HEK293T (cell line): ENCODE results near the gene ZMIZ1.
A peak's percentile ranks its signal among the peaks of the same experiment; 100 is the strongest.

Source experiments
- CTCF ChIA-PET: fragments of 350-600 bp; formaldehyde crosslinking; extraction: SDS; loops from one replicate; lab custom pipeline; 2021; ENCODE audit warnings: antibody characterized with exemption, inconsistent platforms; lab: Yijun Ruan, JAX
- POLR2A ChIA-PET: fragments of 350-600 bp; formaldehyde crosslinking; extraction: SDS; loops from one replicate; lab custom pipeline; 2020; ENCODE audit warnings: antibody characterized with exemption, inconsistent platforms; lab: Yijun Ruan, JAX
- DNase-seq: peaks from one replicate; pipeline ENCODE4 v3.0.0; 2012; ENCODE audit warnings: mixed read lengths; ENCODE audit errors: extremely low spot score
- ARNT ChIP-seq: fragments of 450-650 bp; IDR thresholded peaks from 2 replicates; pipeline ENCODE4 v1.6.1; 2017; ENCODE audit warnings: mild to moderate bottlenecking
- BHLHE40 ChIP-seq: fragments of 450-650 bp; IDR thresholded peaks from 2 replicates; pipeline ENCODE4 v1.6.1; 2016; ENCODE audit warnings: mild to moderate bottlenecking, moderate library complexity, borderline replicate concordance
- CTBP1 ChIP-seq: fragments of 450-650 bp; IDR thresholded peaks from 2 replicates; pipeline ENCODE4 v1.6.1; 2016; ENCODE audit warnings: borderline replicate concordance
- ELF4 ChIP-seq: fragments of 450-650 bp; IDR thresholded peaks from 2 replicates; pipeline ENCODE4 v1.6.1; 2017; ENCODE audit warnings: antibody characterized with exemption
- FOXA1 ChIP-seq: fragments of 450-650 bp; IDR thresholded peaks from 2 replicates; pipeline ENCODE4 v1.6.1; 2016; ENCODE audit warnings: mild to moderate bottlenecking
- FOXM1 ChIP-seq: fragments of 450-650 bp; IDR thresholded peaks from 2 replicates; pipeline ENCODE4 v1.6.1; 2017; ENCODE audit warnings: mild to moderate bottlenecking, borderline replicate concordance
- HDGF ChIP-seq: fragments of 450-650 bp; IDR thresholded peaks from 2 replicates; pipeline ENCODE4 v1.6.1; 2017; ENCODE audit warnings: antibody characterized with exemption, borderline replicate concordance
- L3MBTL2 ChIP-seq: fragments of 450-650 bp; conservative IDR thresholded peaks from 2 replicates; pipeline ENCODE4 v1.6.1; 2016; ENCODE audit warnings: mild to moderate bottlenecking
- LEF1 ChIP-seq: fragments of 450-650 bp; IDR thresholded peaks from 2 replicates; pipeline ENCODE4 v1.6.1; 2017; ENCODE audit warnings: mild to moderate bottlenecking, borderline replicate concordance
- NFRKB ChIP-seq: fragments of 450-650 bp; IDR thresholded peaks from 2 replicates; pipeline ENCODE4 v1.6.1; 2016; ENCODE audit warnings: mild to moderate bottlenecking, moderate library complexity
- SP1 ChIP-seq: fragments of 450-650 bp; IDR thresholded peaks from 2 replicates; pipeline ENCODE4 v1.6.1; 2017
- SUZ12 ChIP-seq: fragments of 450-650 bp; IDR thresholded peaks from 2 replicates; pipeline ENCODE4 v1.6.1; 2016; ENCODE audit warnings: mild to moderate bottlenecking
- TARDBP ChIP-seq: fragments of 450-650 bp; IDR thresholded peaks from 2 replicates; pipeline ENCODE4 v1.6.1; 2016
- ZNF384 ChIP-seq: fragments of 450-650 bp; IDR thresholded peaks from 2 replicates; pipeline ENCODE4 v1.6.1; 2016
- TF ChIP-seq, protein P1 (sequence below): fragments of 450-650 bp; IDR thresholded peaks from 2 replicates; pipeline ENCODE4 v1.6.1; 2016

Gene ZMIZ1

DNA sequence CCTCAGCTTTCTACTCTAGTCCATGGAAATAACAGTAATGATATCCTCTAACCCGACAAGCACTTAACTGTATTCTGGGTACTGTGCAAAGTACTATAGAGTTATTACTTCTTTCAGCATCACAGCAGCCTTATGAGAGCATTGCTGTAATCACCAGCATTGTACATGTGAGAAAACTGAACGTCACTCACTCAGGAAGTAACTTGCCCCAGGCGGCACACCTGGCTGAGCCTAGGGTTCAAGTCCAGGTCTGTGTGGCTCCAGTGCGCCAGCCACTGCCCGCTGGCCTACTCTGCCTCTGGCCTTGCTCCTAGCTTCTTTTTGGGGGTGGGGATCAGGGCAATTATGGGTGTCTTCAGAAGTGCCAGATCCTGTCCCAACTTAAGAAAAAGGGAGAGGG lies 50.5 kb downstream of the ZMIZ1 start:
- ChIA-PET CTCF (interaction anchor here (0.6 kb wide), 1 partner anchor 15 kb away, joined by 3 read pairs; no protein-coding TSS in a partner anchor), POLR2A (no interaction called here)
- DNase-seq, result no peak
- no peak for TF ChIP-seq CTBP1
- TF ChIP-seq, protein P1, sequence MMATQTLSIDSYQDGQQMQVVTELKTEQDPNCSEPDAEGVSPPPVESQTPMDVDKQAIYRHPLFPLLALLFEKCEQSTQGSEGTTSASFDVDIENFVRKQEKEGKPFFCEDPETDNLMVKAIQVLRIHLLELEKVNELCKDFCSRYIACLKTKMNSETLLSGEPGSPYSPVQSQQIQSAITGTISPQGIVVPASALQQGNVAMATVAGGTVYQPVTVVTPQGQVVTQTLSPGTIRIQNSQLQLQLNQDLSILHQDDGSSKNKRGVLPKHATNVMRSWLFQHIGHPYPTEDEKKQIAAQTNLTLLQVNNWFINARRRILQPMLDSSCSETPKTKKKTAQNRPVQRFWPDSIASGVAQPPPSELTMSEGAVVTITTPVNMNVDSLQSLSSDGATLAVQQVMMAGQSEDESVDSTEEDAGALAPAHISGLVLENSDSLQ, result no peak
- TF ChIP-seq ZNF384, result no peak
- no peak for TF ChIP-seq TARDBP
- no peak for TF ChIP-seq LEF1

DNA sequence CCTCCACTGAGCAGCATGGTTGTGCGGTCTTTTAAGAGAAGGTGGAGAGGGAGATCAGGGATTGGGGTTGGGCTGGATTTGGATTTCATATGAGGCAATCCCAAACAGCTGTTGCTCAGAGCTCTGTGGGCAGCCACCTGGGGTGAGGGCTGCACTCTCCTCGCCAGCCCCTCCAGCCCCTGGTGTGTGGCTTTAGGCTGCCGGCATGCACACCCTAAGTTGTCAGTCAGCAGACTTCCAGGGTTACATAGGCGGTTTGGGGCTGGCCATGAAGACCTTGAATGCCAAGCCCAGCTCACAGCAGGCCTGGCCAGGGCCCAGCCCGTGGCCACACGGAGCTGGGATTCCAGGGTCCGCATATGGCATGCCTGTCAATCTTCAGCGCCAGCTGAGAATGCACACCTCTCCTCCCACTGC lies 54.8 kb downstream of the ZMIZ1 start:
- ChIA-PET CTCF (interaction anchor here (1.6 kb wide), 1 partner anchor 9 kb away, joined by 3 read pairs; no protein-coding TSS in a partner anchor), POLR2A (no interaction called here)
- DNase-seq, result no peak
- no peak for TF ChIP-seq TARDBP
- TF ChIP-seq ZNF384, result no peak
- TF ChIP-seq NFRKB, result no peak
- TF ChIP-seq, protein P1, result no peak

DNA sequence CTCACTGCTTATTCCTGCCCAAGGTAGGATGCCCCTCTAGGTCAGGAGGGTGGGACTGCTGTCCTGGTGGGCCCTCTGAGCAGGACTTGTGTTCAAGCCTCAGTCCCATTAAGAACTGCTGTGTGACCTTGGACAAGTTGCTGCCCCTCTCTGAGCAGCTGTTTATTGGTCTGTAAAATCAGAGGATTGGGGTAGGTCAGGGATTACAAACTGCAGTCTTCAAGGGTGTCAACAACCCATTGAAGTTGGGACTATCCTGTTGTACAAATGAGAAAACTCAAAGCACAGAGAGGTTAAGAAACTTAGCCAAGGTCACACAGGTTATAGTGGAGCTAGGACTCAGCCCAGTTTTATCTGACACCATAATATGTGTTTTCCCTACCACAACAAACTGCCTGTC lies 55.3 kb downstream of the ZMIZ1 start:
- POLR2A ChIA-PET, result no interaction called here
- CTCF ChIA-PET, result interaction anchor here (1.6 kb wide), 1 partner anchor 10 kb away, joined by 3 read pairs; no protein-coding TSS in a partner anchor
- TF ChIP-seq, protein P1, result no peak
- 0 out of 2 replicates have a peak, but pooled peaks have one; percentile 23 for TF ChIP-seq FOXM1
- DNase-seq, result no peak

DNA sequence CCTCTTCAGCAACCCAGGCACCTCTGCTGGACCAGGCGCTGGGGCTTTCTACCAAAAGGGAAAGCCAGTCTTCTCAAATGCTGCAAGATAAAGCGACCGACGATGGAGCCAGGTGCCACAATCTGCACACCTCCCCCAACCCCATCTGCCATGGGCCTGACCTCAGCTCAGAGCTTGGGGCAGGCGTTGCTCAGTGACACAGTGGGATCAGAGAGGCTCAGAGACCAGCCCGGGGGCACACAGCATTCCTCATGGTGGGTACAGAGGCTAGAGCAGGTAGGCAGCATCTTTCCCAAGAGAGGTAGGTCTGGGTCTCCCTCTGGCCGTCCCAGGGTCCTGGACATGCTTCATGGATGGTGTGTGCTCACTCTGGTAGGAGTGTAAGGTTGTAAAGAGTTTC lies 56.3 kb downstream of the ZMIZ1 start:
- ChIA-PET CTCF (interaction anchor here (1.6 kb wide), 1 partner anchor 11 kb away, joined by 3 read pairs; no protein-coding TSS in a partner anchor), POLR2A (no interaction called here)
- no peak for DNase-seq
- no peak for TF ChIP-seq ZNF384
- TF ChIP-seq SUZ12, result no peak
- no peak for TF ChIP-seq LEF1
- no peak for TF ChIP-seq NFRKB
- TF ChIP-seq, protein P1, result no peak
- TF ChIP-seq FOXM1, result no peak
- TF ChIP-seq SP1, result no peak
- TF ChIP-seq ARNT, result no peak
- no peak for TF ChIP-seq BHLHE40
- TF ChIP-seq HDGF, result no peak
- TF ChIP-seq FOXA1, result no peak
- no peak for TF ChIP-seq ELF4

DNA sequence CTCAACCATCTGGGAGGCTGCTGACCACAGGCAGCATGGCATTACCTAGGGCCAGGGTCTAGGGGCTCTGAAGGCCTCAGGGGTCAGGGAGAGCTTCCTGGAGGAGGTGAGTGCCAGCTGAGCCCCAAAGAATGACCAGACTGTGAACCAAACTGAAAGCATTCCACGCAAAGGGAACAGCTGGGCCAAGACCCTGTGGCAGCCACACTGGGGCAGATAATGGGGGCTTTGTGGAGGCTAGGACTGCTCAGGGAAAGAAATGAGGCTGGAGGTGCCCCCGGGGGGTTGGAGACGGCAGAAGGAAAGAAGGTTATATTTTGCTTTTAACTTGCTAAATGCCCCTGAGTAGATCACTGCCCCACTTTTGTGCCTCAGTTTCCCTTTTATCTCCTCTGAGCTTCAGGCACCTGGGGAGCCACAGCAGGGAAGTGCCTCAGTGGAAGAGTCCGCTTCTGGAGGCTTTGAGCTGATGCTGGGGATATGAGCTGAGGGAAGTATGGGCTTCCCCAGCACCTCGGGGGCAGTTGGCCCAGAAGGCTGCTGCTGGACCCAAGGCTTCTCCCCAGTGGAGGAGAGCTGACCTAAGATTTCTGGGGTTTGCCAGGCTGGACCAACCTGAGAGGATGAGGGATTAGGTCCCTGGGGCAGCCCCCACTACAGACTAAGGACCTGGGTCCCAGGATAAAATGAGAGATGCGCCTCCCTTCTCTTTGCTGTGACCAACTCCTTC lies 57.8 kb downstream of the ZMIZ1 start:
- TF ChIP-seq SP1 (no peak), FOXM1 (no peak), ZNF384 (no peak)
- ChIA-PET POLR2A (no interaction called here), CTCF (no interaction called here)
- DNase-seq, result no peak

DNA sequence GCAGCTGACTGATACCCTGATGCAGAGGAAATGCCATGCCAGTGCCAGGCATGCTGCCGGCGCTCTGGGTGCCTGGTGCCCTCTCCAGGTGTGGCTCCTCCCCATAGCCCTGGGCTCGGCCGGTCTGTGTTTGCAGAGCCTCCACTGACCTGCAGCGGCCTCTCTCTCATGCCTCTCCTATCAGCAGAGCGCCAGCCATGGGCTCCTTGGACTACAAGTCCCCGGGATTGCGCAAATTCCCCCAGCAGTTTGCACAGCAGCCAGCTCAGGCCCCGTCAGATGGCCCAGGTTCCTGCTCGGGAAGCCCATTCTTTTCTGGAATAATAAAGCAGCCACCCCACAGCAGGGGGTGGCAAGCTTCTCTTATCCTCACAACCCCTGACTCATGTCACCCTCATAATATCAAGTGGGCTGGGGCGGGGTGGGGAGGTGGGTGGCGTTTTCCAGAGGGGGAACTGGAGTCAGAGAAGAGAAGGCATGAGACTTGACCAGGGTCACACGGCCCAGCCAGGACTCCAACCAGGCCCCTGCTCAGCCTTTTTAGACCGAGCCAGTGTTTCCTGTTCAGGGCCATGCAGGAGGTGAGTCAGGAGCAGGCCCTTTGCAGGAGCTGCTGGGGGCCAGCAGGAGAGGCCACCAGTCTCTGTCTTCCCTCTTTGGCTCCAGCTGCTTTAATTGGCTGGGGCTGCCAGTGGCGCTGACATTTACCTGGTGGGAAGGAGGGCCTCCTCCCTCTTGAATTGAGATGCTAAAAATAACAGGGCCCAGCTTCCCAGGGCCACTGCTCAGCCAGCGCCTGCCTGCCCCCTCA lies 58.6 kb downstream of the ZMIZ1 start:
- ChIA-PET CTCF (no interaction called here), POLR2A (no interaction called here)
- no peak for TF ChIP-seq LEF1
- no peak for TF ChIP-seq ELF4
- no peak for TF ChIP-seq ARNT
- TF ChIP-seq L3MBTL2, result no peak
- TF ChIP-seq SP1, result no peak
- TF ChIP-seq BHLHE40, result no peak
- TF ChIP-seq, protein P1, result no peak
- no peak for TF ChIP-seq NFRKB
- no peak for TF ChIP-seq SUZ12
- no peak for TF ChIP-seq HDGF
- no peak for TF ChIP-seq FOXA1
- TF ChIP-seq CTBP1, result no peak
- no peak for TF ChIP-seq TARDBP
- no peak for TF ChIP-seq FOXM1
- DNase-seq, result no peak
